Measurements from ENCODE around the gene AK9.

Gene AK9

DNA sequence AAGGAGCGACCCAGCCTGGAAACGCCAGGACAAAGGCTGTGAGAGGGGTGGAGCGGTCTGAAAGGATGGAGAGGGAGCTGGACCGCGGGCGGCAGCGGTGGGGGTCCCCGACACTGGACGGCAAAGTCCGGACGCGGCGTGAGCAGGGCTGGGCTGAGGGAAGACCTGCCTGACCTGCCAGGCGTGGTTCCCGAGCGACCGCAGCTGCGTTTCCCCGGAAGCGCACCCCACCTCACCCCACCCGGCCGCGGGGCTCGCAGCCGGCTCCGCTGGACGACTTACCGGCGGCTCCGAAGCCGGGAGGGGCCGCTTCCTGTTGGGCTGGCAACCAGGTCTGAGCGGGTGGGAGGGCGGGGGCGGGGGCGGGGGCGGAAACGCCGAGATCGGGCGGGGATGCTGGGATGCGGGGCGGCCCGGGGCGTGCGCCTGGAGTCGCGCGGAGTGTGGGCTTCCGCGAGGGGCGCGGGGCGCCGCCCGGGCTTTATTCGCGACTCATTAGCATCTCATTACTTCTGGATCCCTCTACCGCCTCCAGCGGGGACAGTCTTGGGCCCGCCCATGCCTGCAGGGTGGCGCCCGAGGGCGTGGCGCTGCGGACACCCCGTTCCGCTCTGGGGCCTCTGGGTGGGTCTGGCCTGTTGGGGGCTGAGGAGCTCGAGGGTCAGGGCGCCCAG, 235.4 kb downstream of the AK9 start, which contains the start of gene MICAL1:
TSS of gene MICAL1 (minus strand) at position 336 of the 674 bp plus-strand sequence. CDS start 1,576 bp downstream, outside the sequence.
- TF ChIP-seq, protein P1, sequence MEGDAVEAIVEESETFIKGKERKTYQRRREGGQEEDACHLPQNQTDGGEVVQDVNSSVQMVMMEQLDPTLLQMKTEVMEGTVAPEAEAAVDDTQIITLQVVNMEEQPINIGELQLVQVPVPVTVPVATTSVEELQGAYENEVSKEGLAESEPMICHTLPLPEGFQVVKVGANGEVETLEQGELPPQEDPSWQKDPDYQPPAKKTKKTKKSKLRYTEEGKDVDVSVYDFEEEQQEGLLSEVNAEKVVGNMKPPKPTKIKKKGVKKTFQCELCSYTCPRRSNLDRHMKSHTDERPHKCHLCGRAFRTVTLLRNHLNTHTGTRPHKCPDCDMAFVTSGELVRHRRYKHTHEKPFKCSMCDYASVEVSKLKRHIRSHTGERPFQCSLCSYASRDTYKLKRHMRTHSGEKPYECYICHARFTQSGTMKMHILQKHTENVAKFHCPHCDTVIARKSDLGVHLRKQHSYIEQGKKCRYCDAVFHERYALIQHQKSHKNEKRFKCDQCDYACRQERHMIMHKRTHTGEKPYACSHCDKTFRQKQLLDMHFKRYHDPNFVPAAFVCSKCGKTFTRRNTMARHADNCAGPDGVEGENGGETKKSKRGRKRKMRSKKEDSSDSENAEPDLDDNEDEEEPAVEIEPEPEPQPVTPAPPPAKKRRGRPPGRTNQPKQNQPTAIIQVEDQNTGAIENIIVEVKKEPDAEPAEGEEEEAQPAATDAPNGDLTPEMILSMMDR (IDR thresholded peaks at IDR 0.05) = 0 out of 2 replicates have a peak, but pooled peaks have one; percentile 15

DNA sequence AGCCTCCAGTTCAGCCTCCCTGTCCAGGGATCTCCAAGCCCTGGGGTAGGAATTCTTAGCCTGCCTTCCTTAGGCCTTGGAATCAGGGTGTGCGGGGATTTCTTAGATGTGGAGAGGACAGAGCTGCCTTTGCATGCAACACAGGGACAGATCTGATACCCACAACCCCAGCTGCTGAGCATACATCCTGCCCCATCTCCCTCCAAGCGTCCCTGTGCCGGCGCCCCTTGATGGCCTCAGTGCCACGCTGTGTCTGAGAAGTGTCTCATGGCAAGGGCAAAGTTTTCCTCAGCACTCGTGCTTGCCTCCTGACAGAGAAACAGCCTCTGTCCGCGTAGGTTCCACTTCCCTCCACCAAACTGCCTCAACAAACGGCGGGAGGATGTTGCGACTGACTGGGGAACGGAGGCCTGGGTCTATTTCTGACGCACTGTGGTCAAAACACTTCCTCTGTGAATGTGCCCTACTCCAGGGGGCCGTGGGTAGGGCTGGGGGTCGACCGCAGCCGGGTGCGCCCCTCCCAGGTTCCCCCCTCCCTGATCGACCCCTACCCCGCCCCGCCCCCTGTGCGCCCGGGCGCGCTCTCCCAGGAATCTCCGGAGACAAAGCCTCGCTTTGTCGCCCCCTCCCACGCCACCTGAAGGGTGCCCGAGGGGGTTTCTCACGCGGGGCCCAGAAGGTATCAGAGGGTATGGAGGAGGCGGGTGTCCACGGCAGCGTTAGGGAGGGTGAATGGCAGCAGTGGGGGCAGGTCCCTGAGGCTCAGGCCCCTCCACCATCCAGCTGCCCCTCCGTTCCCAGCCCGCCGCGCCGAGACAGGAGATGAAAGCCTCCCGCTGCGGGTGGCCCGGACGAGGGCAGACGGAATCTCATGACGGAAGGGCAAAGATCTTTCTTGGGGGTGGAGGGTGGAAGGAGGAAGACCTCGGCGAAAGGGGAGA, 236.2 kb downstream of the AK9 start:
- TF ChIP-seq, protein P1 (IDR thresholded peaks at IDR 0.05) = no peak

DNA sequence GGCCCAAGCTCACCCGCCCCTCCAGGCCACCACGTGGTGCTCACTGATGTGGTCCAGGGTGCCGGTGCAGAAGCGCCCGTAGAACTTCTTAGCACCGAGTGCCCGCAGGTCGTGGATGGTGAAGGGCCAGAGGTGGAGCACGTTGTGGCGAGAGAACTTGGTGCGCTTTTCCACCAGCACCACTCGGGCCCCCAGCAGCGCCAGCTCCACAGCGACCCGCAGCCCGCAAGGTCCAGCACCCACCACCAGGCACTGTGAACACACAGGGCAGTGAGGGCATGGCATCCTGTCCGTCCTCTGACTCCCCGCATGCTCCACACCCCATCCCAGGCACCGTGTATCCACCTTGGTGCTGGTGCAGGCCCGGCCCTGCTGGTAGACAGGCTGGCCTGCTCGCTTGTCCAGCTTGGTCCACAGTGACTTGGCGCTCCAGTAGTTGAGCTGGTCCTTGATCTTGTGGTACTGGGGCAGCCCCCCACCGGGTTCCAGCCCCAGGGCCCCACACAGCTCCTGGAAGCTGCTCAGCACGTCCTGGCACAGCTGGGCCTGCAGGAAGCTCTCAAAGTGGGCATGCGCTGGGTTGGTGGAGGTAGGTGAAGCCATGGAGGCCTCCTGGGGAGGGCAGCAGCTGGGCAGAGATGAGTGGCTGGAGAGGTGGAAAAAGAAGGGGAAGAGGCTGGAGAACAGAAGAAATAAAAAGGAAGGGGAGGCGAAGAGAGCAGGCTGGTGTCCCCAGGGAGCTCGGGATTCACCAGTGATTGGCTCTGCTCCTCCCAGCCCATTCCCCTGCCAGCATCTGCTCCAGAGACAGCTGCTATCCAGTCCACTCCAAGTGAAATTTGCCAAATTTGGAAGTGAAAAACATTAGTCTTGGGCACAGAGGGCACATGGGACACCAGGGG, 237.2 kb downstream of the AK9 start:
- TF ChIP-seq, protein P1 (IDR thresholded peaks at IDR 0.05) = no peak

GRCh38 chr6:109453156-109453555, 237.8 kb downstream of the AK9 start:
- TF ChIP-seq, protein P1 (IDR thresholded peaks at IDR 0.05) = no peak

DNA sequence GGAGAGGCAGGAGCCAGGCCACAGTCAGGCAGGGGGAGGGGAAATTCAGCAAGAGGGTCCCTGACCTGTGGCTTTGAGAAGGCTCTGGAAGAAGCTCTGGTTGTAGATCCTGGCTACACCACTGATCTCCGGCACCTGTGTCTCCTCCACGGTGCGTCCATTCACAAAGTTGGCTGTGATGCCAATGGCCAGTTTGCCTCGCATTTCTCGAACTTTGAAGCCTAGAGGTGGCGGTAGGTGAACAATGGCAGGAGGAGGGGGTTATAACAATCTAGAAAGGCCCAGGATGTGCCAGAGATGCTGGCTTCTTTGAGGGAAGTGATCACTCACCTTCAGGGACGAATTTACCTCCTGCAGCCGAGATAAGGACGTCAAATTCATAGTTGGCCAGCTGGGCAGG, 238.8 kb downstream of the AK9 start:
- TF ChIP-seq, protein P1 (IDR thresholded peaks at IDR 0.05) = no peak

DNA sequence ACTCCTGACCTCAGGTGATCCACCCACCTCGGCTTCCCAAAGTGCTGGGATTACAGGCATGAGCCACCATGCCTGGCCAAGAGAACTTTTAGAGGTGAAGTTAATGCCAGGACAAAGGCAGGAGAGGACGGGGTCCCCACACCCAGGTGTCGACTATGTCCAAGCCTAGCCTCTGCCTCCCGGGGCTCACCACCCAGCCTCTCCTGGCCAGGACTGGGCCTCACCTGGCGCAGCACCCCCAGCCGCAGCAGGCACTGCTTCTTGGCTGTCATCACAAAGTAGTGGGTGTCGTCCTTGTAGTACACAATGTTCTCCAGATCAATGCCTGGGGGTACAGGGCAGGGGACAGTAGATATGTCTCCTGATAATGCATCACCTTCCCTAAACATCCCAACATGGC, 239.6 kb downstream of the AK9 start:
- TF ChIP-seq, protein P1 (IDR thresholded peaks at IDR 0.05) = no peak

- TF ChIP-seq, protein P1 (IDR thresholded peaks at IDR 0.05) = no peak
Observed at GRCh38 chr6:109450801-109451200, 240.2 kb downstream of the AK9 start.
